ENCODE results near the gene ARHGAP33. TPM values are rescaled to one million over a fixed set of nuclear protein-coding genes. Genes with fewer than 3 reads are reported as not detected.

The ARHGAP33 gene
- total RNA-seq, 1 donor from 2014 or later = 3.0 TPM

DNA sequence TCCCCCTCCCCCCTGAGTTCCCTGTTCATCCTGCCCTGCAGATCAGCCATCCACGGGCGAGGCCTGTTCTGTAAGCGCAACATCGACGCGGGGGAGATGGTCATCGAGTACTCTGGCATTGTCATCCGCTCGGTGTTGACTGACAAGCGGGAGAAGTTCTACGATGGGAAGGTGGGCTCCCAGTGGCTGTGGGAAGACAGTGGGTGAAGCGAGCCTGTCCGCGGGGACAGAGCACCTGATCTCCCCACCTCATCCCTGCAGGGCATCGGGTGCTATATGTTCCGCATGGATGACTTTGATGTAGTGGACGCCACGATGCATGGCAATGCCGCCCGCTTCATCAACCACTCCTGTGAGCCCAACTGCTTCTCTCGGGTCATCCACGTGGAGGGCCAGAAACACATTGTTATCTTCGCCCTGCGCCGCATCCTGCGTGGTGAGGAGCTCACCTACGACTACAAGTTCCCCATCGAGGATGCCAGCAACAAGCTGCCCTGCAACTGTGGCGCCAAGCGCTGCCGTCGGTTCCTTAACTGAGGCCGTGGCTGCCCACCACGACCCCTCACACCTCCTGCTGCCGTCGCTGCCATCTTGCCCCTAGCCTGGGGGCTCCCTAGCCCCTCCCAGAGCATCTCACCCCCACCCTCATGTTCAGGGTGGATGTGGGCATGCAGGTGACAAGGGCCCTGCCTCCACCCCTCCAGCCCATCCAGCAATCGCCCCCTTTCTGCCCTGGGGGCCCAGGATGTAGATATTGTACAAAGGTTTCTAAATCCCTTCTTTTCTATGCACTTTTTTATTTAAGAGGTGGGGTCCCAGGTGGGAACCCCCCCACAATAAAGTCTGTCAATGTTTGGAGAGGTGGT lies 37.1 kb upstream of the ARHGAP33 start:
- DNase-seq = no peak
- no peak for ATAC-seq (ENCODE audit: poor library complexity)
- intact Hi-C loops (cut with DNase I) = no loop called here

DNA sequence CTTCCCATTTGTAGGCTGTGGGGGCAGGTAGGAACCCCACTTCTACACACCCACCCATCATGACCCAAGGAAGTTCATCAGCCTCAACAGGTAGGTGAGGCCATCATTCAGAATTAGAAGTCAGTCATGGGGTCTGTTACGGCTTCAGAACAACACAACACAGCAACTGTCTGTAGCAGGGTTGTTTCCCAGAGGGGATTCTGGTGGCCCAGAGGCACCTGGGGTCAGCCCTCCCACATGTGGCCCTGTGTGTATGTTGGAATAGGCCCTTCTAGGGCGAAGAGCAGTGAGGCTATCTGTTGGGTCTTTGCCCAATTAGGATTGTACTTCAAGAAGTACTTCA lies 36.5 kb upstream of the ARHGAP33 start:
- intact Hi-C loops (cut with DNase I) = no loop called here
- no peak for DNase-seq
- no peak for ATAC-seq (ENCODE audit: poor library complexity)

DNA sequence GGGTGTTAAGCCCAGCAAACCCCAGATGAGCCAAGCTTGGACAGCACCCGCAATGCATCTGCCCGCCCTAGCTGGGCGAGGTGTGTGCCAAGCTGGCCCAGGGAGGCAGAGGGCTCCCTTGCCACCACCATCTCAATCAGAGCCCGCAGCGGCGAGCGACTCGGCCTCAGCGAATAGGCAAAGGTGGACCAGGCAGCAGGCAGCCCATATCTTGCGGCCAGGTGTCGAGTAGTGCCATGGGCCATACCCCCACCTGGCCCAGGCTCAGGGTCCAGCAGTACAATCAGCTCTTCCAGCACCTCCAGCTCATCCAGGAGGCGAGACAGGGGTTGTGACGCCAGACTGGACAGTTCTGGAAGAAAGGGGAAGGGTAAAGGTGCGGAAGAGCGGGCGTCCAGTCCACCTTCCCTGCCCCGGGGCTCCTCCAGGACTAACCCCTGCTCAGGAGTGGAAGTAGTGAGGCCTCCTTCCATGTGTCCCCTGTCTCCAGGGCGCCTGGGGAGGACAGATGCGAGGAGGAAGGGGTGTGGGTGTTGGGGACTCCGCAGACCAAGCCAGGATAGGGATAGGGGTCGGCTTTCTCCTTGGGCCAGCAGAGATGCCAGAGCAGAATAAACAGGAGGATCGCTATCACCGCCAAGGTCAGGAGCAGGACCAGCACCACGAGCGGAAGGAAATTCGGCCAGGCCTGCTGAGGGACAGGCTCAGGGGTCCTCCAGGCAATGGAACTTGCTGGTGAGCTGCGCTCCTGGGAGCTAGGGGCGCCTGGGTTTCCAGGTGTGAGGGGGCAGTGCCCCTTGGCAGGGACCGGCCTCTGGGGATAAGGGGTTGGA lies 35.9 kb upstream of the ARHGAP33 start:
- no peak for ATAC-seq (ENCODE audit: poor library complexity)
- no peak for DNase-seq
- intact Hi-C loops (cut with DNase I) = no loop called here

DNA sequence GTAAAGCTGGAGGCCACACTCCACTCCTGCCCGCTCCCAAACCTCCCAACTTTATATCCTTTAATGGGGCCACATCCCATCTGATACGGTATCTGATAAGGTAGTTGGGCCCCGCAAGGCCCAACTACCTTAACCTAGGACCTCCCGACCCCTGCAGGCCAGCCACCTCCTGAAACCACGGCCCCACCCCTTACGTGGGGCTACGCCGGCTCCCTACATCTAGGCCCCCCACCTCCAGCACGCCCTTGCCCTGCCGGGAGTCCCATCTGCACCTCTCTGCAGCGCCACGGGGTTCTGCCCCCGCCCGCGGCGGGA lies 35.3 kb upstream of the ARHGAP33 start:
- no peak for DNase-seq
- intact Hi-C loops (cut with DNase I) = no loop called here
- ATAC-seq (ENCODE audit: poor library complexity) = no peak

DNA sequence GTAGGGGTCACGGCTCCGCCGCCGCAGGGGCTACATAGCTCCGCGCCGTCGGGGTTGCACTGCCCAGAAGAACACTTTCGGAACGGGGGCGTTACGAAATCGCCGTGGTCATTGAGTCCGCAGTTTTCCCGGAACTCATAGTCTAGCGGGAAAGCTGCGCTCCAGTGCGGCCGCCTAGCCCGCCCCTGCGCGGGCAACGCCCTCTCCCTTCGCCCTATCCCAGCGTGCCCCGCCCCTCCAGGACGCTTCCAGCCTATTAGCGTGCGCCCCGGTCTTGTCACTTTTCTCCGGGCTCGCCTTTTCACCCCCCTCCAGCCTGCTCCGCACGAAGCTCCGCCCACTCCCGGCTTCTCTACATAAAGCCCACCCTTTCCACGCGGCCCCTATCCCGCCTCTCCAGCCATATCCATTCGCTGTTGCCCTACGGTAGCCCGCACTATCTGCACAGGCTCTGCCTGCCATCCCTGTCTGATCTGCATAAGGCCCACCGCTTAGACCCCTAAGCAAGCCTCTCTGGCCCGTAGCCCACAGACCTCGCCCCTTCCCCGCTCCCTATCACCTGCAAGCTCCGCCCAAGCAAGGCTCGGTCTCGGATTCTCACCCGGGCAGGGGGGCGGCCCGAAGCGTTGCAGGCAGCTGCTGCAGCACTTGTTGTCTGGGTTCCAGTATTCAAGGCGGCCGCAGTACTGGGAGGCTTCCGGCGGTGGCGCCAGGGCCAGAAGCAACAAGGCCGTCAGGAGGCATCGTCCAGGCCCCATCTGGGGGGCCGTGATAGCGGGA lies 34.8 kb upstream of the ARHGAP33 start:
- ATAC-seq (ENCODE audit: poor library complexity) (peak; percentile 86), DNase-seq (peak; percentile 99)
- intact Hi-C loops (cut with DNase I) = no loop called here

DNA sequence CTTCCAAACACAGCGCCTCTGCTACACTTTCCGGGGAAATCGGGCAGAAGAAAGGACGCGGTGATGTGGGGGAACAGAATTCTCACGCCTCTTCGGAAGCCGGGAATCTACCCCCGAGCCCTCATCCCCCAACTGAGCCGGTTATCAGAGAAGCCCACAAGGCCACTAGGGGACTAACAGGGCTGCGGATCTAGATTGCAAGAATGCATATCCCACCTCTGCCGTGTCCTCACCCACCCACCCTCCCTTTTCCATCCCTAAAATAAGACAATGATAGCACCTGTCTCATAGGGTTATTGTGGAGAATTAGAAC lies 34.2 kb upstream of the ARHGAP33 start:
- ATAC-seq (ENCODE audit: poor library complexity) (no peak), DNase-seq (no peak)
- intact Hi-C loops (cut with DNase I) = no loop called here

DNA sequence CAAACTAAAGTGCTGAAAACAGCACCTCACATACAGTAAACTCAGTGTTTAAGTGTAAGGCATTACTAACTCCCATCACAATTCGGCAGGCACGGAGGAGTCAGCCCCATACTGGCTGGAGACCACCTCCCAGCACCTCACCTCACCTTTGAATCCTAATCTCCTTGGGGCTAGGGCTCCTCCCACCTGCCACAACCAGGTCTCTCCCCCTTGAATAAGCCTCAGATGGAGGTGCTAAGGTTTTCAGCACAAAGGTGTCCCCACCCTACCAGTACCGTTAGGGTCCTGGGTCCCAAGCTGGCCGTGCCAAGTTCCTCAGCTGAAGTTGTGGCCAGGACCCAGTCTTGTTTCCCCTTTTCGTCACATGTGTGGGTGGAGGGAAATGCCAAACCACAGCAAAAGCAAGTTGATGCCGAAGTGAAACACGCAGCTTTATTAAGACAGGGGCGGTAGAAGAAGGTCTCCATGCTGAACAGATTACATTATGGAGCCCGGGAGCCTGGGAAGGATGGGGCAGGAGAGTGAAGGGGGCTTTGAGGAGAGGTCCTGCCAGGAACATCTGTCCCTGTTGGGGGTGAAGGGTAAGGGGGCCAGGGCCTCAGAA lies 33.1 kb upstream of the ARHGAP33 start, which contains the start of gene IGFLR1:
Gene IGFLR1 (minus strand): TSS at position 332 of the 604 bp plus-strand sequence. CDS start 1,272 bp downstream, outside the sequence.
- intact Hi-C loops (cut with DNase I) = no loop called here
- DNase-seq (no peak), ATAC-seq (ENCODE audit: poor library complexity) (no peak)

DNA sequence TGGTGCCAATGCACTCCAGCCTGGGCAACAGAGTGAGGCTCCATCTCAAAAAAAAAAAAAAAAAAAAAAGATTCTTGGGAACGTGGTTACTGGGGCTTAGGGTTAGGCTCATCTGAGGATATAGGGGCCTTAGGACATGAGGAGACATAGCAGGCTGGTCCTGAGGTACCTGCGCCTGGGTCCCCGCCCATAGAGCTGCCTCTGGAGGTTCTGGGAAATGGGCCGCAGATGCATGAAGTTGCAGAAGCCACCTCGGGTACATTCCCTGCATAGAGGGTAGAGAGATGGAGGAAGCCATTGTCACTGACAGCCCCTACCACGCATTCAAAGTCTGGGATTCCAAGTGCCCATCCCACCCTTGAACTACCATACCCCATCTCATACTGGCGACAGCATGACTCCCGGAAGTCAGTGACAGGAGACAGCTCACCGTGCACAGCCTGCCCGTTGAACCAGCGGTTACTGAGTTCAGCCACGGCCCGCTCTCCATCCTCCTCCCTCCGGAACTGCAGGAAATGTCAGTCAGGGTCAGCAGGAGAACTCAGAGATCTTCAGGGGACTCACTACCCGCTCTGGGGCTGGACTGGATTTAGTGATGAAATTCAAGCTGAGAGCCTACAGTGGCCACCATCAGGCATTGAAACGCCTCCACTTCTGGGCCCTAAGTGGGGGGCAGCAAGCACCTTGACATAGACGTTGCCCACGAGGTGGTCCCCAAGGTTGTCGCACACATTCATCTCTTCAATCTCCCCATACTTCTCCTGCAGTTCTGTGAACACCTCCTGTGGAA lies 31.5 kb upstream of the ARHGAP33 start:
- intact Hi-C loops (cut with DNase I) = no loop called here
- DNase-seq (no peak), ATAC-seq (ENCODE audit: poor library complexity) (no peak)

DNA sequence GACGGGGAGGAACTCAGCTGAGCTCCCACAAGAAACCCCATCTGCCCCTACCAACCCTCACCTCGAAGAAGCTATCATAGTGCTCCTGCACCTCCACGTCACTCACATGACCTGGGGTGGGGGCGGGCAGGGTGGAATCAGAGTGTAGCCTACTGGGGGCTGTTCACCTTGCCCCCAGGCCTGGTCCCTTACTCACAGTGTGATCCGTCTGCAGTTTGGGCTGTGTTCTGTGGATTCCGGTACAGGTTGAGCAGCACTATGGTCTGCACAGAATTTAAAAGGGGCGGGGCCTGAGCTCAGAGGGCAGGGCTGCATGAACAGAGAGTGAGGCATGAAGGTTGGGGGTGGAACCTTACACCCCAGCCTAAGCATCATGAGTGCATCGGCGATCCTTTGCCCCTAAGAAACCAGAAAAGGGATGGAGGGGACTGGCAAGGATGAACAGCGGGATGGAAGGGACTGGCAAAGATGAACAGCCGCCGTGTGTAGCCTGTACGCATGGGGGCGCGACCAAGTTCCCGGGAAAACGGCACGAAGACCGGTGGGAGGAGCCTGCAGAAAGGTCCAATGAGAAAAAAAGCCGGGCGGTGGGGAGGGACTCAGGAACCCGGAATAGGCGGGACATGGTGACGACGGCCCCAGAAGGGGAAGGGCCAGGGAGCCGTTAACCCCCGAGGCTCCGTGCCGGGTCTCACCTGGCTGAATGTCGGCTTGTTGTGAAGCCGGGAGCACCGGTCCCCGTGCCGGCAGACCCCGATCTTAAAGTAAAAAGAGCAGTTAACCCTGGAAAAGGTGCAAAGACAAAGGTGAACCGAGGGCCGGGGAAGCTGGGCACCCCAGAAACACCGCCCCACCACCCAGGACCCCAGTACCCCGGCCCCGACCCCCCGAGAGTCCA lies 30.7 kb upstream of the ARHGAP33 start:
- DNase-seq = peak; percentile 96
- ATAC-seq (ENCODE audit: poor library complexity) = peak; percentile 79
- intact Hi-C loops (cut with DNase I) = no loop called here

DNA sequence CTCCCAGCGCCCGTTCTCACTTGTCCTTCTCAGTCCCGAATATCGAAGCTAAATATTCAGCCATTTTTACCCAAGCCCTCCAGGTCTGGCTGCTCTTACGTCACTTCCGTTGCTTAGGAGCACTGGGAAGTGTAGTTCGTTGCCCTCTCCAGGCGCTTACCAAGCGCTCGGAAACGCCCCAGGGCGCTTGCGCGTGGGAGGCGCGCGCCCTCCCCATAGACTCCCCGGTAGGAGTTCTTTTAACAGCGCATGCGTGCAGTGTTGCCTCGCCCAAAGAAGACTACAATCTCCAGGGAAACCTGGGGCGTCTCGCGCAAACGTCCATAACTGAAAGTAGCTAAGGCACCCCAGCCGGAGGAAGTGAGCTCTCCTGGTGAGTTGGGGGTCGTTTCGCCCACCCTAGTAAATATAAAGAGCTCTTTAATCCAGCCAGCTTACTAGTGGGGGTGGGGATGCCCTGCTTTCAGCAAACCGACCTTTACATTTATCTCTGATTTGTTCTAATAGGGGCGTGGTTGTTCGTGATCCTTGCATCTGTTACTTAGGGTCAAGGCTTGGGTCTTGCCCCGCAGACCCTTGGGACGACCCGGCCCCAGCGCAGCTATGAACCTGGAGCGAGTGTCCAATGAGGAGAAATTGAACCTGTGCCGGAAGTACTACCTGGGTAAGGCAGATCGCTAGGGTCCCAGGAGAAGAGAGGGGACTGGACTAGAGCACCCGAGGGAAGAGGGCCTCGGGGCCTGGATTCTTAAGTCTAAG lies 29.9 kb upstream of the ARHGAP33 start, which contains the start of the genes PSENEN and U2AF1L4:
Gene PSENEN (plus strand): TSS at position 324 of the 759 bp plus-strand sequence. CDS start 280 bp downstream, at position 604.
Gene U2AF1L4 (minus strand): TSS at position 91 of the 759 bp plus-strand sequence. CDS start 27 bp downstream, at position 64.
- ATAC-seq (ENCODE audit: poor library complexity) = peak; percentile 87
- intact Hi-C loops (cut with DNase I) = no loop called here
- peak; percentile 98 for DNase-seq

DNA sequence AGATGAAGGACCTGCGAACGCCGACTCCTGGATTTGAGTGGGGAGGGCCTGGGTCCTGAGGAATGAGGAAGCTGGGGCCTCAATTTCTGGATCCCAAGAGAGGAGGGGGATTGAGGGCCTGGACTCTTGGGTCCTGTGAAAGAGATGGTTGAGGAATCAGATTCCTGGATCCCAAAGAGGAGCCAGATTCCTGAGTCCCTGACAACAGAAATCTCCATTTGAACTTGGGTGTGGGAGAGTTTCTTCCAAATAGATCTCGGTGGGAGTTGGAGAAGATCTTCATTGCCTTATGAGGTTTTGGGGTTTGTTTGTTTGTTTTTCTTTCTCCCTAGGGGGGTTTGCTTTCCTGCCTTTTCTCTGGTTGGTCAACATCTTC lies 29.3 kb upstream of the ARHGAP33 start:
- intact Hi-C loops (cut with DNase I) = no loop called here
- DNase-seq (no peak), ATAC-seq (ENCODE audit: poor library complexity) (no peak)

DNA sequence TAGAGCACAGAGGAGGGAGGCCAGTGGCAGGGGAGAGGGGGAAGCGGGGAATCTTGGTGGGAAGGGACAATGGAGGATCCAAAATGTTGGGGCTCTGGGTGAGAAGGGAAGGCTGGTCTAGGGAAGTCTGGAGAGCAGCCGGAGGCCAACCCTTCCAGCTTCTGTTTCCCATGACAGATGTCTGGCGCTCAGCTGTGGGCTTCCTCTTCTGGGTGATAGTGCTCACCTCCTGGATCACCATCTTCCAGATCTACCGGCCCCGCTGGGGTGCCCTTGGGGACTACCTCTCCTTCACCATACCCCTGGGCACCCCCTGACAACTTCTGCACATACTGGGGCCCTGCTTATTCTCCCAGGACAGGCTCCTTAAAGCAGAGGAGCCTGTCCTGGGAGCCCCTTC lies 28.8 kb upstream of the ARHGAP33 start:
- no peak for ATAC-seq (ENCODE audit: poor library complexity)
- intact Hi-C loops (cut with DNase I) = no loop called here
- peak; percentile 41 for DNase-seq

DNA sequence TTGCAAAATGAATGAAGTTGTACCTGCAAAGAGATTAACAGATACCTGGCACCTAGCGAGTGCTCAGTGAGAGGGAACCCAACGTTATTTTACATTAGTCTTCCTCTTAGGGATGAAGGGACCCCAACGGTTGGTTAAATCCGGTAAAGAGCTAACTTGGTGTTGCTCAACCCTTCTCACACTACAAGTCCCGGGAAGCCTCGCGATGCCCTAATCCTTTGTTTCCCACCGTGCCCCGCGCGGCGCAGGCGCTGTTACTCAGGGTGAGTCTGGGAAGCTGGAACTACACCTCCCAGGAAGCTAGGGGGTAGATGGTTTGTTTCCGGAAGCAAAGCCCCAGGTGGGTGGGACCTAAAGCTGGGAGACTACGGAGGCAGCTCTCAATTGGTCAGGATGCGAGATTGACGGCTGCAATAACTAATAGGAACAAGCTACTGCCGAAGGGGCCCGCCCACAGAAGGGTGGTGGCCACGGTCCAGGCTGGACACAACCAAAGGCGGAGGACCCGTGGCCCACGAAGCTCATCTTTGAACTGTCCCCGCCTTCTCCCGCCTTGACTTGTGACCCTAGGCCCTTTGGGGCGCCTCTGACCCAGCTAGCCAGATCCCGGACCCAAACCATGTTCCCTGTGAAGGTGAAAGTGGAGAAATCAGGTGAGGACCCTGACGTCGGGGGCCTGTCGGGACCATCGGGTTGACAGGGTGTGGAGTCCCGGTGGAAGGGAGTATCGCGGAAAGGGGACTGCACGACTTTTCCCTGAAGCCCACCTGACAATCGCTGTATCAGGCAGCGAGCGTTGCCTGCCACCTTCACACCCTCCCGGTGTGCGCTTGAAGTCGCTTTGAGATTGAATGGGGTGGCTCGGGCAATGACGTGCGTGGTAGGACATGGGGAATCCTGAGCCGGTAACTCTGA lies 27.0 kb upstream of the ARHGAP33 start, which contains the start of gene LIN37:
Gene LIN37 (plus strand): TSS at position 471 of the 915 bp plus-strand sequence. CDS start 149 bp downstream, at position 620.
- ATAC-seq (ENCODE audit: poor library complexity) = peak; percentile 86
- DNase-seq = peak; percentile 99
- intact Hi-C loops (cut with DNase I) = no loop called here

DNA sequence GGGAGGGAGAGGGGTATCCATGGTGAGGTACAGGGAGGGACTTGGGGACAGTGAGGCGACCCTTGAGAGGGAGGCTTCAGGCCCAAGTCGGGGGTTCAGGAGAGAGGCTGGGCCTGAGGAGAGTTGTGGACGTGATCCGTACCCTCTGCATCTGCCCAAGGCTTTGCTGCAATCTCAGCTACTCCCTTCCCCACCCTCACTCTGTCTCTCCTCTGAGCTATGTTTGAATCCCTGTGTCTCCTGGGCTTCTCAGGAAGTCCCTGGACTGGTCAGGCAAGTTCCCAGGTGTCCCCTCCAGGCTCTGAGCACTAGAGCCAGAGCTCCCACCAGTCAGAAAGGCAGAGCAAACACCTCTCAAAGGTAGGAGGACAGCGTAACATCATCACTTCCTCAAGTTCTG lies 25.2 kb upstream of the ARHGAP33 start:
- DNase-seq = no peak
- intact Hi-C loops (cut with DNase I) = no loop called here
- ATAC-seq (ENCODE audit: poor library complexity) = no peak
